Lung (tissue), 12 donors: ENCODE data around the gene FBN3. TPM values are rescaled to one million over a fixed set of nuclear protein-coding genes. Genes with fewer than 3 reads are reported as not detected.

ENCODE experiments used
- ATAC-seq: fragments of 200-7000 bp; cut with Tn5 transposase; one replicate; pipeline ENCODE4 v1.9.1; 2020; ENCODE audit warnings: moderate number of reproducible peaks; ENCODE audit not compliant: insufficient read depth, low FRiP score
- DNase-seq, 3 donors: peaks; one replicate each; pipeline ENCODE4 v3.0.0-alpha.2; 2013 to 2017
- H3K27ac ChIP-seq, 2 donors: one replicate each; pipeline ENCODE4 v1.5.1; 2013; ENCODE audit warnings: mild to moderate bottlenecking in 2 of 2, moderate library complexity in 2 of 2, control low read depth in 1 of 2, inconsistent platforms in 1 of 2, low read depth in 1 of 2, low read length in 1 of 2
- H3K27me3 ChIP-seq, 3 donors: one replicate each; pipeline ENCODE4 v1.5.1; 2013; ENCODE audit warnings: low read length in 2 of 3; ENCODE audit not compliant: control insufficient read depth in 3 of 3, insufficient read depth in 3 of 3
- H3K36me3 ChIP-seq, 4 donors: one replicate each; pipeline ENCODE4 v1.5.1; 2013; ENCODE audit warnings: low read length in 4 of 4, mild to moderate bottlenecking in 1 of 4, moderate library complexity in 1 of 4; ENCODE audit not compliant: control insufficient read depth in 4 of 4, insufficient read depth in 4 of 4
- H3K4me1 ChIP-seq, 5 donors: one replicate each; pipeline ENCODE4 v1.5.1; 2013; ENCODE audit warnings: low read length in 5 of 5, mild to moderate bottlenecking in 2 of 5, moderate library complexity in 1 of 5; ENCODE audit not compliant: control insufficient read depth in 5 of 5, insufficient read depth in 5 of 5
- H3K4me3 ChIP-seq: one replicate; pipeline ENCODE4 v1.5.1; 2013; ENCODE audit warnings: mild to moderate bottlenecking, control low read depth, moderate library complexity
- H3K9ac ChIP-seq, 2 donors: one replicate each; pipeline ENCODE4 v1.5.1; 2013; ENCODE audit warnings: low read length in 2 of 2, control low read depth in 1 of 2; ENCODE audit not compliant: insufficient read depth in 1 of 2
- H3K9me3 ChIP-seq, 4 donors: one replicate each; pipeline ENCODE4 v1.5.1; 2013; ENCODE audit warnings: low read length in 3 of 4, mild to moderate bottlenecking in 1 of 4, moderate library complexity in 1 of 4; ENCODE audit not compliant: control insufficient read depth in 4 of 4, insufficient read depth in 3 of 4
- CTCF ChIP-seq: IDR thresholded peaks from 2 replicates; pipeline ENCODE4 v1.5.1; 2012; ENCODE audit warnings: mild to moderate bottlenecking; ENCODE audit errors: control extremely low read depth, extremely low read depth
- WGBS, 2 donors: extraction: QIAGEN DNeasy Blood & Tissue Kit; methylation state at CpG; one replicate each; pipeline ENCODE4 v1.1.7; 2013; 5-methylcytosine and 5-hydroxymethylcytosine counted together
- polyA plus RNA-seq, 2 donors: library from polyadenylated mRNA; stranded (reverse); fragments of 200-250 nt; gene quantifications; one replicate each; pipeline ENCODE4 v1.2.1, GENCODE V29; 2013
- total RNA-seq, 2 donors: library from RNA; depleted of rRNA in 1 of 2; stranded (reverse); fragments of >200 nt in 1 of 2; gene quantifications; one replicate each; pipeline ENCODE4 v1.2.1, GENCODE V29; 2014 to 2021
- donor health status: control.
- donor health status: control.
- donor health status: Bipolar disorder and iron deficiency.
- donor health status: healthy.
- donor health status: DM: yes; HTN: yes; CAD: no.

The FBN3 gene
- total and polyA plus RNA-seq, 4 donors: 0.32 to 26.4 (median 2.1) TPM

GRCh38 chr19:8180018-8180417, 30.6 kb upstream of the FBN3 start:
- Histone ChIP-seq H3K27ac (no peak overlapping the region), H3K36me3 (no peaks in the 10 kb centered on the region), H3K4me1 (peaks cover 0 to 2% (median 0%) of the 10 kb centered on the region in 5 donors), H3K9ac (no peak overlapping the region), H3K9me3 (no peaks in the 10 kb centered on the region), H3K4me3 (no peak overlapping the region), H3K27me3 (no peaks in the 10 kb centered on the region)
- no peak for TF ChIP-seq CTCF
- no peak for DNase-seq
- WGBS, 2 donors: 55 to 73% methylated on average over 6 of the region's 6 CpGs
- no peak for ATAC-seq

GRCh38 chr19:8174706-8175105, 25.3 kb upstream of the FBN3 start:
- no peaks in the 10 kb centered on the region for H3K27me3 ChIP-seq
- TF ChIP-seq CTCF: no peak
- H3K4me3 ChIP-seq: no peak overlapping the region
- no peaks in the 10 kb centered on the region for H3K9me3 ChIP-seq
- H3K27ac ChIP-seq: no peak overlapping the region
- no peaks in the 10 kb centered on the region for H3K36me3 ChIP-seq
- peaks cover 0 to 1% (median 0%) of the 10 kb centered on the region in 5 donors for H3K4me1 ChIP-seq
- DNase-seq (no peak), ATAC-seq (no peak)
- H3K9ac ChIP-seq: no peak overlapping the region
- 93 to 94% methylated on average over 9 of the region's 9 CpGs for WGBS, 2 donors

GRCh38 chr19:8168537-8168936, 19.1 kb upstream of the FBN3 start:
- no peak overlapping the region for H3K9ac ChIP-seq
- peaks cover 0 to 1% (median 0%) of the 10 kb centered on the region in 5 donors for H3K4me1 ChIP-seq
- no peak overlapping the region for H3K4me3 ChIP-seq
- H3K9me3 ChIP-seq: no peaks in the 10 kb centered on the region
- ATAC-seq: no peak
- 95 to 97% methylated on average over 7 of the region's 7 CpGs for WGBS, 2 donors
- H3K27ac ChIP-seq: no peak overlapping the region
- H3K27me3 ChIP-seq: no peaks in the 10 kb centered on the region
- no peak for DNase-seq
- TF ChIP-seq CTCF: no peak
- no peaks in the 10 kb centered on the region for H3K36me3 ChIP-seq

GRCh38 chr19:8167985-8168384, 18.6 kb upstream of the FBN3 start:
- H3K9me3 ChIP-seq: no peaks in the 10 kb centered on the region
- WGBS, 2 donors: 67 to 68% methylated on average over 6 of the region's 6 CpGs
- H3K27ac ChIP-seq: no peak overlapping the region
- DNase-seq (no peak), ATAC-seq (no peak)
- peaks cover 0 to 1% (median 0%) of the 10 kb centered on the region in 5 donors for H3K4me1 ChIP-seq
- no peak for TF ChIP-seq CTCF
- H3K27me3 ChIP-seq: no peaks in the 10 kb centered on the region
- no peaks in the 10 kb centered on the region for H3K36me3 ChIP-seq
- no peak overlapping the region for H3K9ac ChIP-seq
- H3K4me3 ChIP-seq: no peak overlapping the region
